Mesendoderm (in vitro differentiated cells): ENCODE results near the gene CYP19A1.
A peak's percentile ranks its signal among the peaks of the same experiment; 100 is the strongest.

Experiments
- DNase-seq: peaks from one replicate; pipeline ENCODE4 v3.0.0; 2013
- H2AK5ac ChIP-seq: 2 replicates; pipeline ENCODE4 v1.6.1; 2013; ENCODE audit warnings: low read length, inconsistent platforms
- H2BK120ac ChIP-seq: 2 replicates; pipeline ENCODE4 v1.6.1; 2013; ENCODE audit warnings: low read depth, mild to moderate bottlenecking, low read length, moderate library complexity, mixed read lengths
- H2BK15ac ChIP-seq: replicated peaks from 2 replicates; pipeline ENCODE4 v1.6.1; 2013; ENCODE audit warnings: low read depth, mild to moderate bottlenecking, moderate library complexity
- H2BK5ac ChIP-seq: 2 replicates; pipeline ENCODE4 v1.6.1; 2013; ENCODE audit warnings: low read length, inconsistent platforms
- H3K18ac ChIP-seq: 2 replicates; pipeline ENCODE4 v1.6.1; 2013; ENCODE audit warnings: mild to moderate bottlenecking, low read length, mixed read lengths
- H3K23ac ChIP-seq: one replicate; pipeline ENCODE4 v1.6.1; 2013; ENCODE audit warnings: low read length
- H3K27ac ChIP-seq: 2 replicates; pipeline ENCODE4 v1.5.1; 2013; ENCODE audit warnings: low read depth, mild to moderate bottlenecking, inconsistent platforms, low read length, moderate library complexity
- H3K27me3 ChIP-seq: 2 replicates; pipeline ENCODE4 v1.6.1; 2013; ENCODE audit warnings: low read length, control low read depth, mild to moderate bottlenecking, inconsistent platforms; ENCODE audit not compliant: insufficient read depth, poor library complexity
- H3K36me3 ChIP-seq: 2 replicates; pipeline ENCODE4 v1.6.1; 2013; ENCODE audit warnings: low read length, inconsistent platforms; ENCODE audit not compliant: control insufficient read depth, insufficient read depth
- H3K4ac ChIP-seq: one replicate; pipeline ENCODE4 v1.6.1; 2013; ENCODE audit warnings: low read depth, mild to moderate bottlenecking, low read length, moderate library complexity
- H3K4me1 ChIP-seq: 2 replicates; pipeline ENCODE4 v1.6.1; 2013; ENCODE audit warnings: low read depth, low read length, inconsistent platforms; ENCODE audit not compliant: control insufficient read depth
- H3K4me2 ChIP-seq: 2 replicates; pipeline ENCODE4 v1.6.1; 2013; ENCODE audit warnings: low read length
- H3K4me3 ChIP-seq: 2 replicates; pipeline ENCODE4 v1.5.1; 2013; ENCODE audit warnings: mild to moderate bottlenecking, low read length
- H3K56ac ChIP-seq: one replicate; pipeline ENCODE4 v1.6.1; 2013; ENCODE audit warnings: low read length
- H3K79me1 ChIP-seq: 2 replicates; pipeline ENCODE4 v1.6.1; 2013; ENCODE audit warnings: low read length, inconsistent platforms
- H3K79me2 ChIP-seq: 2 replicates; pipeline ENCODE4 v1.6.1; 2013; ENCODE audit warnings: mild to moderate bottlenecking, low read length; ENCODE audit not compliant: control insufficient read depth, insufficient read depth
- H3K9ac ChIP-seq: 2 replicates; pipeline ENCODE4 v1.6.1; 2013; ENCODE audit warnings: low read length, inconsistent platforms
- H4K5ac ChIP-seq: one replicate; pipeline ENCODE4 v1.6.1; 2013; ENCODE audit warnings: low read length
- H4K8ac ChIP-seq: one replicate; pipeline ENCODE4 v1.6.1; 2013; ENCODE audit warnings: low read depth, mild to moderate bottlenecking, control low read depth, low read length, moderate library complexity
- WGBS: extraction: QIAGEN DNeasy Blood & Tissue Kit; methylation state at CpG from one replicate; pipeline ENCODE4 v1.1.7; 2013; ENCODE audit warnings: low lambda C conversion rate, missing lambda C conversion rate; ENCODE audit not compliant: insufficient coverage; ENCODE audit errors: extremely low coverage; 5-methylcytosine and 5-hydroxymethylcytosine counted together

CYP19A1 gene

GRCh38 chr15:51374131-51374530 is 35.7 kb upstream of the CYP19A1 start:
- H3K36me3 ChIP-seq, result no peaks in the 10 kb centered on the region
- no peak overlapping the region for H4K8ac ChIP-seq
- no peak overlapping the region for H3K4ac ChIP-seq
- no peaks in the 10 kb centered on the region for H3K79me2 ChIP-seq
- no peak overlapping the region for H4K5ac ChIP-seq
- H3K4me3 ChIP-seq, result no peak overlapping the region
- no peak overlapping the region for H3K27ac ChIP-seq
- no peak for DNase-seq
- H2AK5ac ChIP-seq, result no peak overlapping the region
- no peak overlapping the region for H3K56ac ChIP-seq
- no peak overlapping the region for H3K9ac ChIP-seq
- H3K79me1 ChIP-seq, result no peaks in the 10 kb centered on the region
- H2BK120ac ChIP-seq, result no peak overlapping the region
- no peaks in the 10 kb centered on the region for H3K27me3 ChIP-seq
- no peak overlapping the region for H3K4me2 ChIP-seq
- no peak overlapping the region for H2BK15ac ChIP-seq
- H3K23ac ChIP-seq, result no peak overlapping the region
- H3K18ac ChIP-seq, result no peak overlapping the region
- H2BK5ac ChIP-seq, result no peak overlapping the region
- no peaks in the 10 kb centered on the region for H3K4me1 ChIP-seq

- DNase-seq, result no peak
- H3K27me3 ChIP-seq, result no peaks in the 10 kb centered on the region
- peaks cover 5% of the 10 kb centered on the region for H3K4me1 ChIP-seq
- no peaks in the 10 kb centered on the region for H3K79me1 ChIP-seq
- no CpG with 5 or more reads among the region's 1 CpG for WGBS
- H2BK5ac ChIP-seq, result no peak overlapping the region
- H3K23ac ChIP-seq, result no peak overlapping the region
- H2BK15ac ChIP-seq, result no peak overlapping the region
- H2AK5ac ChIP-seq, result no peak overlapping the region
- no peak overlapping the region for H3K4me3 ChIP-seq
- H3K56ac ChIP-seq, result no peak overlapping the region
- no peak overlapping the region for H3K27ac ChIP-seq
- H3K18ac ChIP-seq, result no peak overlapping the region
- no peaks in the 10 kb centered on the region for H3K79me2 ChIP-seq
- H3K36me3 ChIP-seq, result no peaks in the 10 kb centered on the region
- no peak overlapping the region for H2BK120ac ChIP-seq
- no peak overlapping the region for H4K5ac ChIP-seq
- peak overlapping the region; percentile 58 for H3K4ac ChIP-seq
- no peak overlapping the region for H3K9ac ChIP-seq
- no peak overlapping the region for H3K4me2 ChIP-seq
- H4K8ac ChIP-seq, result no peak overlapping the region
Measured at GRCh38 chr15:51371266-51371665, 32.9 kb upstream of the CYP19A1 start.

- no peaks in the 10 kb centered on the region for H3K79me2 ChIP-seq
- no peak overlapping the region for H2AK5ac ChIP-seq
- H3K27me3 ChIP-seq, result no peaks in the 10 kb centered on the region
- no peak overlapping the region for H3K4ac ChIP-seq
- no peak overlapping the region for H2BK15ac ChIP-seq
- no peak overlapping the region for H2BK120ac ChIP-seq
- H3K9ac ChIP-seq, result no peak overlapping the region
- no peak overlapping the region for H4K8ac ChIP-seq
- H3K4me2 ChIP-seq, result no peak overlapping the region
- H3K23ac ChIP-seq, result no peak overlapping the region
- no peak overlapping the region for H3K56ac ChIP-seq
- no peak overlapping the region for H3K18ac ChIP-seq
- no peak overlapping the region for H3K4me3 ChIP-seq
- H3K79me1 ChIP-seq, result no peaks in the 10 kb centered on the region
- no peak overlapping the region for H3K27ac ChIP-seq
- H3K4me1 ChIP-seq, result peaks cover 5% of the 10 kb centered on the region
- no peak overlapping the region for H2BK5ac ChIP-seq
- DNase-seq, result no peak
- H4K5ac ChIP-seq, result no peak overlapping the region
- no peaks in the 10 kb centered on the region for H3K36me3 ChIP-seq
- no CpG with 5 or more reads among the region's 1 CpG for WGBS
Measured at GRCh38 chr15:51369451-51369761, 31.0 kb upstream of the CYP19A1 start.

- Histone ChIP-seq H2BK120ac (no peak overlapping the region), H2BK15ac (no peak overlapping the region), H3K79me1 (no peaks in the 10 kb centered on the region), H2BK5ac (no peak overlapping the region), H3K27me3 (no peaks in the 10 kb centered on the region), H3K4ac (no peak overlapping the region), H3K56ac (no peak overlapping the region), H4K8ac (no peak overlapping the region), H4K5ac (no peak overlapping the region), H3K4me3 (no peak overlapping the region), H3K23ac (no peak overlapping the region), H3K36me3 (no peaks in the 10 kb centered on the region), H3K79me2 (no peaks in the 10 kb centered on the region), H3K9ac (no peak overlapping the region), H3K18ac (no peak overlapping the region), H2AK5ac (no peak overlapping the region), H3K4me1 (peaks cover 5% of the 10 kb centered on the region), H3K4me2 (no peak overlapping the region), H3K27ac (no peak overlapping the region)
- no peak for DNase-seq
- no CpG with 5 or more reads among the region's 3 CpGs for WGBS
Measured at GRCh38 chr15:51368751-51369450, 30.5 kb upstream of the CYP19A1 start.

- no peak overlapping the region for H2BK5ac ChIP-seq
- peak overlapping the region; percentile 35 for H3K56ac ChIP-seq
- peaks cover 5% of the 10 kb centered on the region for H3K4me1 ChIP-seq
- no peak overlapping the region for H2BK120ac ChIP-seq
- no peaks in the 10 kb centered on the region for H3K27me3 ChIP-seq
- H4K8ac ChIP-seq, result no peak overlapping the region
- no peak overlapping the region for H3K9ac ChIP-seq
- no CpG with 5 or more reads among the region's 6 CpGs for WGBS
- H3K79me2 ChIP-seq, result no peaks in the 10 kb centered on the region
- no peak overlapping the region for H4K5ac ChIP-seq
- H3K4me2 ChIP-seq, result no peak overlapping the region
- no peak overlapping the region for H3K27ac ChIP-seq
- H3K4ac ChIP-seq, result no peak overlapping the region
- H2BK15ac ChIP-seq, result no peak overlapping the region
- H3K36me3 ChIP-seq, result no peaks in the 10 kb centered on the region
- H2AK5ac ChIP-seq, result no peak overlapping the region
- no peak for DNase-seq
- H3K23ac ChIP-seq, result no peak overlapping the region
- H3K4me3 ChIP-seq, result no peak overlapping the region
- peak overlapping the region; percentile 14 for H3K18ac ChIP-seq
- no peaks in the 10 kb centered on the region for H3K79me1 ChIP-seq
Measured at GRCh38 chr15:51368307-51368706, 29.9 kb upstream of the CYP19A1 start.

- Histone ChIP-seq H2BK5ac (peak overlapping the region; percentile 29), H3K18ac (peak overlapping the region; percentile 45), H2BK120ac (no peak overlapping the region), H3K23ac (peak overlapping the region; percentile 48), H3K4me3 (no peak overlapping the region), H3K4ac (peak overlapping the region; percentile 45), H3K27me3 (no peaks in the 10 kb centered on the region), H4K8ac (no peak overlapping the region), H3K36me3 (no peaks in the 10 kb centered on the region), H3K4me1 (peaks cover 5% of the 10 kb centered on the region), H4K5ac (no peak overlapping the region), H3K56ac (peak overlapping the region; percentile 45), H3K9ac (no peak overlapping the region), H3K79me2 (no peaks in the 10 kb centered on the region), H3K27ac (no peak overlapping the region), H3K4me2 (no peak overlapping the region), H3K79me1 (no peaks in the 10 kb centered on the region), H2AK5ac (no peak overlapping the region), H2BK15ac (no peak overlapping the region)
- WGBS, result no CpG with 5 or more reads among the region's 10 CpGs
- DNase-seq, result peak; percentile 82
Measured at GRCh38 chr15:51367322-51367976, 29.1 kb upstream of the CYP19A1 start.
